Globus pallidus (tissue), 1 donor: ENCODE measurements around the gene MINDY4.
A peak's percentile ranks its signal among the peaks of the same experiment; 100 is the strongest.

Source experiments
- DNase-seq: peaks from one replicate; pipeline ENCODE4 v3.0.0-alpha.2; 2015; ENCODE audit warnings: low spot score

Gene MINDY4

GRCh38 chr7:30835396-30835915, 64.2 kb downstream of the MINDY4 start:
- DNase-seq: no peak

GRCh38 chr7:30836991-30837390, 65.8 kb downstream of the MINDY4 start:
- no peak for DNase-seq

GRCh38 chr7:30837581-30837980, 66.4 kb downstream of the MINDY4 start:
- DNase-seq: no peak

- no peak for DNase-seq
These were observed 66.8 kb downstream of the MINDY4 start for GRCh38 chr7:30838008-30838407.

- no peak for DNase-seq
These were observed 69.2 kb downstream of the MINDY4 start for GRCh38 chr7:30840141-30841024.

- DNase-seq: no peak
These were observed 70.0 kb downstream of the MINDY4 start for GRCh38 chr7:30841025-30841735.

GRCh38 chr7:30841801-30842541, 70.8 kb downstream of the MINDY4 start:
- peak; percentile 31 for DNase-seq

- no peak for DNase-seq
These were observed 71.6 kb downstream of the MINDY4 start for GRCh38 chr7:30842542-30843451.

GRCh38 chr7:30843741-30844482, 72.7 kb downstream of the MINDY4 start:
- no peak for DNase-seq

GRCh38 chr7:30844483-30844874, 73.3 kb downstream of the MINDY4 start:
- DNase-seq: no peak

GRCh38 chr7:30844916-30845315, 73.7 kb downstream of the MINDY4 start:
- no peak for DNase-seq

GRCh38 chr7:30845426-30846135, 74.4 kb downstream of the MINDY4 start:
- peak; percentile 26 for DNase-seq

- DNase-seq: no peak
These were observed 75.2 kb downstream of the MINDY4 start for GRCh38 chr7:30846378-30846777.

GRCh38 chr7:30848121-30848855, 77.1 kb downstream of the MINDY4 start:
- no peak for DNase-seq

GRCh38 chr7:30849565-30849964, 78.3 kb downstream of the MINDY4 start:
- no peak for DNase-seq

- no peak for DNase-seq
These were observed 79.2 kb downstream of the MINDY4 start for GRCh38 chr7:30850426-30850825.

- DNase-seq: no peak
These were observed 80.6 kb downstream of the MINDY4 start for GRCh38 chr7:30851651-30852307.

GRCh38 chr7:30852308-30852684, 81.1 kb downstream of the MINDY4 start:
- DNase-seq: no peak
